LNCAP (cell line): ENCODE measurements around the gene KRTAP9-2.
"Not testable (repeated sequence)": the region's sequence is repeated elsewhere in the genome, so short reads cannot be mapped to it uniquely, and the experiment has no call there.

ENCODE experiments used
- TF ChIP-seq, protein P1 (sequence below): fragments of 450-650 bp; IDR thresholded peaks from 2 replicates; pipeline ENCODE4 v1.5.1; 2017; ENCODE audit warnings: mild to moderate bottlenecking

Gene KRTAP9-2

DNA sequence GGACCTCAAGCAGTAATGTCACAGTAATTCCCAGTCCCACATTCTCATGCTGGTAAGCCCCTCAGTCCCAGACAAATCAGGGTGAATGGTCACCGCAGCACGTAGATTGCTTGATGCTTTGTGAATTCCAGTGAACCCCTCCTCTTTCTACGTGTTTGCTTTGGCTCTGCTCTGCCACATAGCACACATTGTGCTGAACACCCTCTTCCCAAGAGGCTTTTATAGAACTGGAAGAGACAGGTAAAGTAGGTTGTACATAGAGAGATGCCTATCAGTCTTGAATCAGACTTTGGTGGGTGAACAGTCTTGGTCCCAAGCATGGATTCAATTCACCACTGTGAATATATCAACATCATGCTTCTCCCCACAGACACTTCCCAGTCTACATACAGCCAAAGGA is 38.2 kb downstream of the KRTAP9-2 start:
- TF ChIP-seq, protein P1, sequence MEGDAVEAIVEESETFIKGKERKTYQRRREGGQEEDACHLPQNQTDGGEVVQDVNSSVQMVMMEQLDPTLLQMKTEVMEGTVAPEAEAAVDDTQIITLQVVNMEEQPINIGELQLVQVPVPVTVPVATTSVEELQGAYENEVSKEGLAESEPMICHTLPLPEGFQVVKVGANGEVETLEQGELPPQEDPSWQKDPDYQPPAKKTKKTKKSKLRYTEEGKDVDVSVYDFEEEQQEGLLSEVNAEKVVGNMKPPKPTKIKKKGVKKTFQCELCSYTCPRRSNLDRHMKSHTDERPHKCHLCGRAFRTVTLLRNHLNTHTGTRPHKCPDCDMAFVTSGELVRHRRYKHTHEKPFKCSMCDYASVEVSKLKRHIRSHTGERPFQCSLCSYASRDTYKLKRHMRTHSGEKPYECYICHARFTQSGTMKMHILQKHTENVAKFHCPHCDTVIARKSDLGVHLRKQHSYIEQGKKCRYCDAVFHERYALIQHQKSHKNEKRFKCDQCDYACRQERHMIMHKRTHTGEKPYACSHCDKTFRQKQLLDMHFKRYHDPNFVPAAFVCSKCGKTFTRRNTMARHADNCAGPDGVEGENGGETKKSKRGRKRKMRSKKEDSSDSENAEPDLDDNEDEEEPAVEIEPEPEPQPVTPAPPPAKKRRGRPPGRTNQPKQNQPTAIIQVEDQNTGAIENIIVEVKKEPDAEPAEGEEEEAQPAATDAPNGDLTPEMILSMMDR = no peak

DNA sequence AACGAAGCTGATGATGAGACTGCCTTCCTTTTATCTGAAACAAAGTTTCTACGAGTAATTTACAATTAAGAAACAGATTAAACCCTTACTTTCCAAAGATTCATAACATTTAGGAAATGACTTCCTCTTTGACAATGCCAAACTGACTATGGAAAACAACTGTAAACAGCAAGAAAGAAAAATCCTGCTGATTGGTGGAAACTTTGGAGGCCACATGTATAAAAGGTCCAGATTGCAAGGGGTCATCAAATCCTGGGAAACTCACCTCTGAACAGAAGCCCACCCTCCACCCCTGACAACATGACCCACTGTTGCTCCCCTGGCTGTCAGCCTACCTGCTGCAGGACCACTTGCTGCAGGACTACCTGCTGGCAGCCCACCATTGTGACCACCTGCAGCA is 38.6 kb downstream of the KRTAP9-2 start, which contains the start of gene KRTAP9-6:
KRTAP9-6 (plus strand) TSS at position 301 of the 400 bp plus-strand sequence; CDS start at position 301, 0 bp downstream.
- TF ChIP-seq, protein P1 = no peak

DNA sequence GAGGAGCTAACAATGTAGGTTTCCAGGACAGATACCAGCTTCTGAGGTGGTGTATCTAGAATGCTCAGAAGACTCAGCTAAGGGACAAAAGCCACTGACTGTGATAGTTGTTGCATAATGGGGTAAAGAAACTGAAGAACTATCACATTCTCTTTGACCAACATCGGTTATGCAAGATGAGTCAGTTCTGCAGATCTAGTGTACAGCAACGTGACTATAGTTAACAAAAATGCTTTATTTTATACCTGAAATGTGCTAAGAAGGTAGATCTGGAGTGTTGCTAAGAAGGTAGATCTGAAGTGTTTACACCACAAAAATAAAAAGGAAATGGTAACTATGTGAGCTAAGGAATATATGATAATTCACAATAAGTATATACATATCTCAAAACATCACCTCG is 41.3 kb downstream of the KRTAP9-2 start:
- TF ChIP-seq, protein P1 = no peak

DNA sequence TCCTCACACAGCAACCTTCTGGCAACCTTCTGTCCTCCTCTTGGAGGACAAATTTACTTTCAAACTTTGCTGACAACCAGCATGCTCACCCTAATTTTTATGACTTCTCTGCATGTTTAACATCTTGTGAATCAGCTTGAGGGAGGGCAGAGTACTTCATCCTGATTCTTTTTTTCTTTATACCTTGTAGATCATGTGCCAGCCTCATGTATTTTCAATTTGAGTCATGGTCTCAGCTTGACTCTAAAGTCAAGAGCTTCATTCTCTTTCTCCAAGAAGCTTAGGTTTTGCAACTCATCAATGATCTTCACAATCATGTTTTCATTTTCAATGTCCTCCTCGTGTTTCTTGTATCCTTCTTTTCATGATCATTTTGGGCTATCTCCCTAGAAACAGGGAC is 45.4 kb downstream of the KRTAP9-2 start:
- TF ChIP-seq, protein P1 = no peak

DNA sequence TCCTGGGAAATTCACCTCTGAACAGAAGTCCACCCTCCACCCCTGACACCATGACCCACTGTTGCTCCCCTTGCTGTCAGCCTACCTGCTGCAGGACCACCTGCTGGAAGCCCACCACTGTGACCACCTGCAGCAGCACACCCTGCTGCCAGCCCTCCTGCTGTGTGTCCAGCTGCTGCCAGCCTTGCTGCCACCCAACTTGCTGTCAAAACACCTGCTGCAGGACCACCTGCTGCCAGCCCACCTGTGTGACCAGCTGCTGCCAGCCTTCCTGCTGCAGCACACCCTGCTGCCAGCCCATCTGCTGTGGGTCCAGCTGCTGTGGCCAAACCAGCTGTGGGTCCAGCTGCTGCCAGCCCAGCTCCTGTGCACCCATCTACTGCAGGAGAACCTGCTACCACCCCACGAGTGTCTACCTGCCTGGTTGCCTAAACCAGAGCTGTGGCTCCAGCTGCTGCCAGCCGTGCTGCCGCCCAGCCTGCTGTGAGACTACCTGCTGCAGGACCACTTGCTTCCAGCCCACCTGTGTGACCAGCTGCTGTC is 49.3 kb downstream of the KRTAP9-2 start, which contains the start of gene KRTAP9-7:
KRTAP9-7 (plus strand) TSS at position 51 of the 543 bp plus-strand sequence; CDS start at position 51, 0 bp downstream.
- TF ChIP-seq, protein P1 = not testable (repeated sequence)
